Uterus (tissue), 2 donors: Measurements from ENCODE around the gene CACNA1F.

Source experiments
- POLR2A ChIP-seq, 2 donors: fragments of 450-650 bp; IDR thresholded peaks; one replicate each; pipeline ENCODE4 v1.6.1; 2016; ENCODE audit warnings: antibody characterized with exemption in 2 of 2, mild to moderate bottlenecking in 1 of 2, moderate library complexity in 1 of 2
- TF ChIP-seq, protein P1 (sequence below), 4 experiments: fragments of 200-600 bp in 2 of 4; fragments of 450-650 bp in 2 of 4; sonication (generic) in 2 of 4; IDR thresholded peaks; one replicate each; pipeline ENCODE4 v1.5.1; 2016 to 2019; ENCODE audit warnings: antibody characterized with exemption in 4 of 4, mild to moderate bottlenecking in 2 of 4, moderate library complexity in 1 of 4

DNA sequence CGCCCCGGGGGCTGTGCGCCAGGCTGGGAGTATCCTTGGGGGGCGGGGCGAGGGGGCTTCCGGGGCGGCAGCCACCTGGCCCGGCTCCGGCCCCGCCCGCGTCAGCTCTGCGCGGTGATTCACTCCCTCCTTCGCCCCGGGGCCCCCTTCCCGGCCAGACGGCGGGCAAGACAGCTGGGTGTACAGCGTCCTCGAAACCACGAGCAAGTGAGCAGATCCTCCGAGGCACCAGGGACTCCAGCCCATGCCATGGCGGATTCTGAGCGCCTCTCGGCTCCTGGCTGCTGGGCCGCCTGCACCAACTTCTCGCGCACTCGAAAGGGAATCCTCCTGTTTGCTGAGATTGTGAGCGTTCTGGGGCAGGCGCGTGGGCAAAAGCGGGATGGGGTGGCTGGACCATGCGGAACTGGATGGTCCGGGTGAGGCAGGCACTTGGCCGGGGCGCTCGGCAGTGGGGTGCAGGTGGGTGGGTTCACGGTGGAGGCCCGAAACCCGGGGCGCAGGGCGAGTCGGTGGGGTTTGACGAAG is 61.3 kb downstream of the CACNA1F start, which contains the start of gene PLP2:
- TF ChIP-seq, protein P1, sequence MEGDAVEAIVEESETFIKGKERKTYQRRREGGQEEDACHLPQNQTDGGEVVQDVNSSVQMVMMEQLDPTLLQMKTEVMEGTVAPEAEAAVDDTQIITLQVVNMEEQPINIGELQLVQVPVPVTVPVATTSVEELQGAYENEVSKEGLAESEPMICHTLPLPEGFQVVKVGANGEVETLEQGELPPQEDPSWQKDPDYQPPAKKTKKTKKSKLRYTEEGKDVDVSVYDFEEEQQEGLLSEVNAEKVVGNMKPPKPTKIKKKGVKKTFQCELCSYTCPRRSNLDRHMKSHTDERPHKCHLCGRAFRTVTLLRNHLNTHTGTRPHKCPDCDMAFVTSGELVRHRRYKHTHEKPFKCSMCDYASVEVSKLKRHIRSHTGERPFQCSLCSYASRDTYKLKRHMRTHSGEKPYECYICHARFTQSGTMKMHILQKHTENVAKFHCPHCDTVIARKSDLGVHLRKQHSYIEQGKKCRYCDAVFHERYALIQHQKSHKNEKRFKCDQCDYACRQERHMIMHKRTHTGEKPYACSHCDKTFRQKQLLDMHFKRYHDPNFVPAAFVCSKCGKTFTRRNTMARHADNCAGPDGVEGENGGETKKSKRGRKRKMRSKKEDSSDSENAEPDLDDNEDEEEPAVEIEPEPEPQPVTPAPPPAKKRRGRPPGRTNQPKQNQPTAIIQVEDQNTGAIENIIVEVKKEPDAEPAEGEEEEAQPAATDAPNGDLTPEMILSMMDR (IDR thresholded peaks at IDR 0.05), result no peak
- TF ChIP-seq POLR2A (IDR thresholded peaks at IDR 0.05), result peak in 1 of 2 donors; percentile 48
